HFFc6 (cell line): ENCODE measurements around the gene UBE3C. TPM values are rescaled to one million over a fixed set of nuclear protein-coding genes. Genes with fewer than 3 reads are reported as not detected.

Source experiments
- DNase-seq: peaks from one replicate; pipeline ENCODE4 v3.0.0-alpha.2; 2018
- H3K27ac Mint-ChIP-seq: 2 replicates; pipeline ENCODE4 v1.8.0; 2020; ENCODE audit warnings: mild to moderate bottlenecking, mixed read lengths
- H3K27me3 Mint-ChIP-seq: 2 replicates; pipeline ENCODE4 v1.8.0; 2021; ENCODE audit warnings: mild to moderate bottlenecking, moderate library complexity, mixed read lengths; ENCODE audit not compliant: insufficient read depth
- H3K36me3 Mint-ChIP-seq: 2 replicates; pipeline ENCODE4 v1.8.0; 2021; ENCODE audit warnings: low read depth, mixed read lengths
- H3K4me1 Mint-ChIP-seq: 2 replicates; pipeline ENCODE4 v1.8.0; 2020; ENCODE audit warnings: low read depth, mixed read lengths
- H3K4me3 Mint-ChIP-seq: 2 replicates; pipeline ENCODE4 v1.8.0; 2020; ENCODE audit warnings: mild to moderate bottlenecking, moderate library complexity, mixed read lengths
- H3K9me3 Mint-ChIP-seq: 2 replicates; pipeline ENCODE4 v1.8.0; 2020; ENCODE audit warnings: mild to moderate bottlenecking, mixed read lengths
- total RNA-seq, 6 experiments: library from RNA; stranded (reverse); fragmentation: NEBNext Ultra II Directional; extraction: Animal tissue kit (Norgen Biotek cat#: 25700); gene quantifications; 2 replicates in 1 of 6; 3 replicates in 5 of 6; pipeline ENCODE4 v1.2.3, GENCODE V29; 2021
- TF ChIP-seq, protein P1 (sequence below): fragments of 200-600 bp; sonication (generic); IDR thresholded peaks from 2 replicates; pipeline ENCODE4 v1.5.0; 2021; ENCODE audit warnings: antibody characterized with exemption, mild to moderate bottlenecking

UBE3C gene
- total RNA-seq, 6 experiments from 2014 or later = 64.2 to 80.1 (median 73.1) TPM

DNA sequence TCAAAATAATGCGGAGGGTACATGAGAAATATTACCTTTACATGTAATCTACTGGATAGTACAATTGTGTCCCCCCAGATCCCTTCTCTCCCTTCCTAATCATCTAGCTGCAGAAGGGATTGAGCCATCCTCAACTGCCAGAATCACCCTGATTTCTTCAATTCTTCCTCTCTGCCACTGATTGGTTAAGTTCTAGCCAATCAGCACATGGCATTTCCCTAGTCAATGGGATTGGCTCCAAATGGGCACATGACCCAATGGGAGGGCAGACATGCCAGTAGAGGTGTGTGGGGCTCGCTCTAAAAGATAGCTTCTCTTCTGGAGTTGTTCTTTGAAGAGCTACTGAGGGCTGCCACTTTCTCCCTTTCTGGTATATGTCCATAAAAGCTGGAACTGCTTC, 20.9 kb upstream of the UBE3C start:
- H3K4me3 Mint-ChIP-seq = no peak overlapping the region
- no peaks in the 10 kb centered on the region; the same call in 1 of the 2 replicates for H3K36me3 Mint-ChIP-seq
- H3K9me3 Mint-ChIP-seq = peaks cover 8% of the 10 kb centered on the region
- H3K27me3 Mint-ChIP-seq = peaks cover 11% of the 10 kb centered on the region
- H3K27ac Mint-ChIP-seq = no peak overlapping the region
- no peak for DNase-seq
- TF ChIP-seq, protein P1, sequence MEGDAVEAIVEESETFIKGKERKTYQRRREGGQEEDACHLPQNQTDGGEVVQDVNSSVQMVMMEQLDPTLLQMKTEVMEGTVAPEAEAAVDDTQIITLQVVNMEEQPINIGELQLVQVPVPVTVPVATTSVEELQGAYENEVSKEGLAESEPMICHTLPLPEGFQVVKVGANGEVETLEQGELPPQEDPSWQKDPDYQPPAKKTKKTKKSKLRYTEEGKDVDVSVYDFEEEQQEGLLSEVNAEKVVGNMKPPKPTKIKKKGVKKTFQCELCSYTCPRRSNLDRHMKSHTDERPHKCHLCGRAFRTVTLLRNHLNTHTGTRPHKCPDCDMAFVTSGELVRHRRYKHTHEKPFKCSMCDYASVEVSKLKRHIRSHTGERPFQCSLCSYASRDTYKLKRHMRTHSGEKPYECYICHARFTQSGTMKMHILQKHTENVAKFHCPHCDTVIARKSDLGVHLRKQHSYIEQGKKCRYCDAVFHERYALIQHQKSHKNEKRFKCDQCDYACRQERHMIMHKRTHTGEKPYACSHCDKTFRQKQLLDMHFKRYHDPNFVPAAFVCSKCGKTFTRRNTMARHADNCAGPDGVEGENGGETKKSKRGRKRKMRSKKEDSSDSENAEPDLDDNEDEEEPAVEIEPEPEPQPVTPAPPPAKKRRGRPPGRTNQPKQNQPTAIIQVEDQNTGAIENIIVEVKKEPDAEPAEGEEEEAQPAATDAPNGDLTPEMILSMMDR = no peak
- no peaks in the 10 kb centered on the region for H3K4me1 Mint-ChIP-seq

DNA sequence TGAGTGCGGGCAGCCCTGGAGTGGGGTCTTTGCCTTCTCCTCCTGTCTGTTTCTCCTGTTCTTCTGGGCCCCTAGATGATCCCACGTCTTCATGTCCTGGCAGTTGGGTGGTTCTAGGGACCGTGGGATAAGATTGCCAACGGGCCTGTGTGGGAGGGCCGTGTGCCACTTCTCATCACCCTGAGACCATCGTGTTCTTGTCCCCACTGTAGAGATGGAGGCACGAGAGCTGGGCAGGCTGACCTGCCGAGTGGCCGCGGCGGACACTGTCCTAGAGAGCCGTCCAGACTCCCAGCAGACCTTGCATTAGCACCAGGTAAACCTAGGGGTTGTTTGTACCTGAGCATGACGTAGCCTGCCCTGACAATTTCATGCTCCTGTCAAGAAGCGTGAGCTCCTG, 18.5 kb upstream of the UBE3C start:
- Mint-ChIP-seq H3K4me3 (no peak overlapping the region), H3K36me3 (no peaks in the 10 kb centered on the region; the same call in 1 of the 2 replicates), H3K4me1 (no peaks in the 10 kb centered on the region), H3K27ac (no peak overlapping the region), H3K9me3 (peaks cover 8% of the 10 kb centered on the region), H3K27me3 (peaks cover 21% of the 10 kb centered on the region)
- DNase-seq = no peak
- TF ChIP-seq, protein P1 = no peak

DNA sequence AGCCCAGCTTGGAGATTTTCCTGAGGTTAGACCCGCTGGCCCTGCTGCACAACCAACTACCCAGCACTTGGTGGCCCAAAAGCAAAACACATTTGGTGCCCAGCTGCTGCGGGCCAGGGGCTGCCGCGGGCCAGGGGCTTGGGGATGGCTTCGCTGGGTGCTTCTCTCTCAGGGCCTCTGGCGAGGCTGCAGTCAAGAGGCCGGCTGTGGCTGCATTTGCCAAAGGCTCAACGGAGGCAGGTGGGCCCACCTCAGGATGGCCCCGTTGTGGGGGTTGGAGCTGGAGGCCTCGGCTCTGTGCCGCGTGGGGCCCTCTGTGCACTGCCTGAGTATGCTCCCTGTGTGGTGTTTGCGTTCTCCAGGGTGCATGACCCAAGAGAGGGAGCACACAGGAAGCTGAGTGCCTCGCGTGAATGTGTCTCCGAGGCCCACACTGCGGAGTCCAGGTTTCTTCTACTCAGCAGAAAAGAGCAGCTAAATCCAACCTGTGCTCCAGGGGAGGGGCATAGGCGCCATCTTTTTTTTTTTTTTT, 17.5 kb upstream of the UBE3C start:
- Mint-ChIP-seq H3K27ac (no peak overlapping the region), H3K9me3 (peaks cover 8% of the 10 kb centered on the region)
- TF ChIP-seq, protein P1 = no peak

DNA sequence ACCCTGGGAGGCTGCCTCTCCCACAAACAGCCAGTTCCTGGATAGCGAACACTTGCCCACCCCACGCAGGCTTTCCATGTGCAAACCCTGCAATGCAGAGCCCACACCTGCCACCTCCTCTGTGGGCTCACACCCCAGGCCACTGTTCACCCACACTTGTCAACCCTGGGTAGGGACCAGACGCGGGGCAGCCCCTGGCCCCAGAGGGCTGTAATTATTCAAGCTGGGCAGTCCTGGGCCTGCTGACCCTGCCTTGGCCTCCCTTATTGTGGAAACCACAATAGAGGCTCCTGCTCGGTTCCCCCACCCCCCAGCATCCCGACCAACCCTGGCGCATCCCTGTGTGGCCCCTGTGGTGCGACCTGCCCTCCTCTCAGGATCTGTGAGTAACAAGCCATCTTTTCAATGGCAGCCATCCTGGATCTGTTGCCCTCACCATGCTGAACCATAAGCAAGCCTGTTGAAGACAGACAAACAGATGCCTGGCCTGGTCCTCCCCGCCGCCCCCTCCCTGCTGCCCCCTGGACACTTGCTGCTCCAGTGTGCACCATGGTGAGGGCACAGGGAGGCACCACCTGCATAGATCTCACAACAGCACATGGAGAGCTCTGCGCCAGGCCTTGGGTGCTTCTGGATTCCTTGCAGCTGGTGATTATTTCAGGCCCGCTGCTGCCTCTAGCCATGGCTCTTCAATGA, 15.8 kb upstream of the UBE3C start:
- no peak for DNase-seq
- H3K4me1 Mint-ChIP-seq = no peaks in the 10 kb centered on the region
- no peak overlapping the region for H3K4me3 Mint-ChIP-seq
- H3K27me3 Mint-ChIP-seq = peaks cover 24% of the 10 kb centered on the region
- TF ChIP-seq, protein P1 = no peak
- H3K9me3 Mint-ChIP-seq = peaks cover under 1% of the 10 kb centered on the region
- H3K36me3 Mint-ChIP-seq = no peaks in the 10 kb centered on the region; the same call in 1 of the 2 replicates
- H3K27ac Mint-ChIP-seq = no peak overlapping the region

More for the DNA sequence above, 17.5 kb upstream of the UBE3C start:
- no peak for DNase-seq
- Mint-ChIP-seq H3K27me3 (peaks cover 22% of the 10 kb centered on the region), H3K4me3 (no peak overlapping the region), H3K4me1 (no peaks in the 10 kb centered on the region), H3K36me3 (no peaks in the 10 kb centered on the region; the same call in 1 of the 2 replicates)

DNA sequence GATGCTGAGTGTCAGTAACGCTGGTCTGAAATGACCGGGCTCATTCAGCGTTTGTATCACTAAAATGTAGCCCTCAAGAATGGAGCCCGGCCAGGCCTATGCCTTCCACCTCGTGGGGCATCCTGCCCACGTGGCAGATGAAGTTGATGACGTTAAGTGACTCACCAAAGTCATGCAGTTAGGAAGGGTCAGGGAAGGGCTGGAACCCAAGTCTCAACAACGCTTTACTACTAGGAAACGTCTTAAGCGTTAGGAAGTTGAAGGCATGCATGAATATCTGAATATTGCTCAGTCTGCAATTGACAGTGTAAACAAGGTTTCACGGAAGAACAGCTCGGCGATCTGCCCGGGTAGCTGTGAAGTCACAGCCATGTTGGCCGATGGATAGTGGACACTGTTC, 14.0 kb upstream of the UBE3C start:
- Mint-ChIP-seq H3K4me1 (no peaks in the 10 kb centered on the region), H3K27me3 (peaks cover 23% of the 10 kb centered on the region)

More for the DNA sequence above, 14.0 kb upstream of the UBE3C start:
- no peaks in the 10 kb centered on the region for H3K9me3 Mint-ChIP-seq
- no peak overlapping the region for H3K4me3 Mint-ChIP-seq
- H3K36me3 Mint-ChIP-seq = no peaks in the 10 kb centered on the region
- H3K27ac Mint-ChIP-seq = no peak overlapping the region
- DNase-seq = no peak
- TF ChIP-seq, protein P1 = no peak
